HG03575 (cell line): ENCODE data around the gene APOD.
"Not testable (repeated sequence)": the region's sequence is repeated elsewhere in the genome, so short reads cannot be mapped to it uniquely, and the experiment has no call there.

Experiments
- ATAC-seq: cut with Tn5 transposase; IDR thresholded peaks from one replicate; pipeline ENCODE4 v1.9.1; 2021; ENCODE audit not compliant: unreplicated experiment, insufficient number of reproducible peaks, low FRiP score; ENCODE audit errors: extremely low read depth

Gene APOD

GRCh38 chr3:195591852-195592251 lies 8.1 kb upstream of the APOD start:
- no peak for ATAC-seq

GRCh38 chr3:195591220-195591619 lies 7.5 kb upstream of the APOD start:
- no peak for ATAC-seq

GRCh38 chr3:195590381-195590780 lies 6.6 kb upstream of the APOD start:
- ATAC-seq, result not testable (repeated sequence)

- not testable (repeated sequence) for ATAC-seq
Observed at GRCh38 chr3:195589796-195590195, 6.1 kb upstream of the APOD start.

- no peak for ATAC-seq
Observed at GRCh38 chr3:195587824-195588223, 4.1 kb upstream of the APOD start.

GRCh38 chr3:195587406-195587805 lies 3.7 kb upstream of the APOD start:
- no peak for ATAC-seq

- ATAC-seq, result no peak
Observed at GRCh38 chr3:195584543-195584870, 767 bp upstream of the APOD start.

GRCh38 chr3:195582947-195583346 lies 793 bp downstream of the APOD start:
- ATAC-seq, result no peak

GRCh38 chr3:195580744-195581443 lies 2.8 kb downstream of the APOD start:
- ATAC-seq, result no peak

- no peak for ATAC-seq
Observed at GRCh38 chr3:195579281-195579680, 4.5 kb downstream of the APOD start.

- no peak for ATAC-seq
Observed at GRCh38 chr3:195578565-195578964, 5.2 kb downstream of the APOD start.

GRCh38 chr3:195577645-195578177 lies 6.0 kb downstream of the APOD start:
- no peak for ATAC-seq

GRCh38 chr3:195574497-195575304 lies 9.0 kb downstream of the APOD start:
- no peak for ATAC-seq

GRCh38 chr3:195573611-195574496 lies 9.9 kb downstream of the APOD start:
- ATAC-seq, result no peak

GRCh38 chr3:195571361-195571760 lies 12.4 kb downstream of the APOD start:
- no peak for ATAC-seq

GRCh38 chr3:195570912-195571311 lies 12.8 kb downstream of the APOD start:
- ATAC-seq, result no peak

- ATAC-seq, result no peak
Observed at GRCh38 chr3:195570344-195570743, 13.4 kb downstream of the APOD start.

GRCh38 chr3:195568630-195569029 lies 15.1 kb downstream of the APOD start:
- ATAC-seq, result no peak

GRCh38 chr3:195566797-195567196 lies 16.9 kb downstream of the APOD start:
- no peak for ATAC-seq
